ENCODE results near the gene ABHD5. TPM values are rescaled to one million over a fixed set of nuclear protein-coding genes. Genes with fewer than 3 reads are reported as not detected.
"Not testable (repeated sequence)": the region's sequence is repeated elsewhere in the genome, so short reads cannot be mapped to it uniquely, and the experiment has no call there.

The ABHD5 gene
- total and polyA plus RNA-seq, 12 donors = 6.5 to 40.1 (median 28.0) TPM

DNA sequence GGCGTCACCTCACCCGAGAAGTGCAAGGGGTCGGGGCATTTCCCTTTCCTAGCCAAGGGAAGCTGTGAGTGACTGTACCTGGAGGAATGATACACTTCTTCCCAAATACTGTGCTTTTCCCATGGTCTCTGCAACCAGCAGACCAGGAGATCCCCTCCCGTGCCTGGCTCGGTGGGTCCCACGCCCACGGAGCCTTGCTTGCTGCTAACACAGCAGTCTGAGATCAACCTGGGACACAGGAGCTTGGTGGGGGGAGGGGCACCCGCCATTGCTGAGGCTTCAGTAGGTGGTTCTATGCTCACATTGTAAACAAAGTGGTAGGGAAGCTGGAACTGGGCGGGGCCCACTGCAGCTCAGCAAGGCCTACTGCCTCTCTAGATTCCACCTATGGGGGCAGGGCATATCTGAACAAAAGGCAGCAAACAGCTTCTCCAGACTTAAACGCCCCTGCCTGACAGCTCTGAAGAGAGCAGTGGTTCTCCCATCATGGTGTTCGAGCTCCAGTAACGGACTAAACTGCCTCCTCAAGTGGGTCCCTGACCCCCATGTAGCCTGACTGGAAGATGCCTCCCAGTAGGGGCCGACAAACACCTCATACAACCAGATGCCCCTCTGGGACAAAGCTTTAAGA is 31.4 kb upstream of the ABHD5 start:
- 85 to 87% methylated on average over 13 of the region's 13 CpGs for WGBS, 2 donors
- intact Hi-C loops (cut with DNase I) = no loop called here
- no peak for ATAC-seq
- H3K9me3 ChIP-seq = peaks cover 0 to 14% (median 0%) of the 10 kb centered on the region in 11 donors
- H3K27me3 ChIP-seq = no peaks in the 10 kb centered on the region
- no peak for DNase-seq
- no peak overlapping the region for H3K4me3 ChIP-seq
- no peaks in the 10 kb centered on the region for H3K36me3 ChIP-seq
- H3K27ac ChIP-seq = no peak overlapping the region
- TF ChIP-seq, protein P1, sequence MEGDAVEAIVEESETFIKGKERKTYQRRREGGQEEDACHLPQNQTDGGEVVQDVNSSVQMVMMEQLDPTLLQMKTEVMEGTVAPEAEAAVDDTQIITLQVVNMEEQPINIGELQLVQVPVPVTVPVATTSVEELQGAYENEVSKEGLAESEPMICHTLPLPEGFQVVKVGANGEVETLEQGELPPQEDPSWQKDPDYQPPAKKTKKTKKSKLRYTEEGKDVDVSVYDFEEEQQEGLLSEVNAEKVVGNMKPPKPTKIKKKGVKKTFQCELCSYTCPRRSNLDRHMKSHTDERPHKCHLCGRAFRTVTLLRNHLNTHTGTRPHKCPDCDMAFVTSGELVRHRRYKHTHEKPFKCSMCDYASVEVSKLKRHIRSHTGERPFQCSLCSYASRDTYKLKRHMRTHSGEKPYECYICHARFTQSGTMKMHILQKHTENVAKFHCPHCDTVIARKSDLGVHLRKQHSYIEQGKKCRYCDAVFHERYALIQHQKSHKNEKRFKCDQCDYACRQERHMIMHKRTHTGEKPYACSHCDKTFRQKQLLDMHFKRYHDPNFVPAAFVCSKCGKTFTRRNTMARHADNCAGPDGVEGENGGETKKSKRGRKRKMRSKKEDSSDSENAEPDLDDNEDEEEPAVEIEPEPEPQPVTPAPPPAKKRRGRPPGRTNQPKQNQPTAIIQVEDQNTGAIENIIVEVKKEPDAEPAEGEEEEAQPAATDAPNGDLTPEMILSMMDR (IDR thresholded peaks at IDR 0.05) = no peak
- H3K4me1 ChIP-seq = no peaks in the 10 kb centered on the region

DNA sequence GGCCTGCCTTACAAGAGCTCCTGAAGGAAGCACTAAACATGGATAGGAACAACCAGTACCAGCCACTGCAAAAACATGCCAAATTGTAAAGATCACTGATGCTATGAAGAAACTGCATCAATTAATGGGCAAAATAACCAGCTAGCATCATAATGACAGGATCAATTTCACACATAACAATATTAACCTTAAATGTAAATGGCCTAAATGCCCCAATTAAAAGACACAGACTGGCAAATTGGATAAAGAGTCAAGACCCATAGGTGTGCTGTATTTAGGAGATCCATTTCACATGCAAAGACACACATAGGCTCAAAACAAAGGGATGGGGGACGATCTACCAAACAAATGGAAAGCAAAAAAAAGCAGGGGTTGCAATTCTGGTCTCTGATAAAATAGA is 29.4 kb upstream of the ABHD5 start:
- 81 to 88% methylated on average over 1 of the region's 1 CpG for WGBS, 2 donors
- H3K9me3 ChIP-seq = peaks cover 0 to 24% (median 0%) of the 10 kb centered on the region in 11 donors
- H3K27me3 ChIP-seq; intact Hi-C loops (cut with DNase I); H3K27ac ChIP-seq; ATAC-seq; DNase-seq; H3K36me3 ChIP-seq; H3K4me3 ChIP-seq; H3K4me1 ChIP-seq: not testable (repeated sequence)

DNA sequence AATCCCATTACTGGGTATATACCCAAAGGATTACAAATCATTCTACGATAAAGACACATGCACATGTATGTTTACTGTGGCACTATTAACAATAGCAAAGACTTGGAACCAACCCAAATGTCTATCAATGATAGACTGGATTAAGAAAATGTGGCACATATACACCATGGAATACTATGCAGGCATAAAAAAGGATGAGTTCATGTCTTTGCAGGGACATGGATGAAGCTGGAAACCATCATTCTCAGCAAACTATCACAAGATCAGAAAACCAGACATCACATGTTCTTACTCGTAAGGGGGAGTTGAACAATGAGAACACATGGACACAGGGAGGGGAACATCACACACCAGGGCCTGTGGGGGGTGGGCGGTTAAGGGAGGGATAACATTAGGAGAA is 25.7 kb upstream of the ABHD5 start:
- H3K27ac ChIP-seq; H3K4me3 ChIP-seq; H3K27me3 ChIP-seq; H3K4me1 ChIP-seq; ATAC-seq; H3K36me3 ChIP-seq; DNase-seq; intact Hi-C loops (cut with DNase I): not testable (repeated sequence)
- 94 to 95% methylated on average over 3 of the region's 3 CpGs for WGBS, 2 donors
- peaks cover 0 to 24% (median 0%) of the 10 kb centered on the region in 11 donors for H3K9me3 ChIP-seq

DNA sequence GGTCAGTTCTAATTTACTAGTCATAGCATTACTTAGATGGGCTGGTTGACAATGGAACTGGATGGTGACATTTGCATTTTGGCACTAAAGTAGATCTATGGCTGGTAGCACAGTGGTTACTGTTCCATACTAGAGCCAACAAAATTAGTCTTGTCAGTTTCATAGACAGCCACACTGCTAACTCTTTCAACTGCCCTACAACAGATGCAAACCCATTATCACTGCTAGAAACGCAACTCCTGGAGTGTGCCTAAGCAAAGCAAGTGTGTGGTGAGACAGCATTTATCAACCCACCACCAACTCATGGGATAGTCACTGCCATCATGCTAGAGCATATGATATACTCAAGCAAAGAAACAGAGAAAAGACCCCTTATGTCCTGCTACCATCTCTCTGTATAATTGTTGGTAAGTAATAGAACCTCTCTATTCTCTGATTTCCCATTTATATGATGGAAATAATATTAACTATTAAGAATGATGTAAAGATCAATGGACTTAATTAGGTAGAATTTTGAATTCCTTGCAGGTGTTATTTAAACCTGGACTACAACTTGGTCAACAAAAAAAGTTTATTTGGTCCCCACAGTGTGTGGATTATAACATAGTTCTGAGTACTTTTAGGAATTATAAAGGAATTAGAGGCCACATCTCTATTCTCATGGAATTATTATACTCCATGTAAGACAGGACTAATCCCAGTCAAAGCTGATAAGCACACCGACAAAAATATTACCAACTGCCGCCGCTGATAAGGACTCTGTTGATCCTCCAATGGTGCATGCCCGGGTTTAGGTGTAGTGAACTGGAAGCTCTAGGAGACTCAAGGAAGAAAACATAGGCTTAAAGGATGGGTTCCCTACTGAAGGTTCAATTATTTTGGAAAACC is 19.9 kb upstream of the ABHD5 start:
- DNase-seq (no peak), ATAC-seq (no peak)
- Histone ChIP-seq H3K4me3 (no peak overlapping the region), H3K9me3 (no peaks in the 10 kb centered on the region), H3K27me3 (no peaks in the 10 kb centered on the region), H3K36me3 (no peaks in the 10 kb centered on the region), H3K27ac (no peak overlapping the region), H3K4me1 (no peaks in the 10 kb centered on the region)
- WGBS, 2 donors = 70 to 73% methylated on average over 5 of the region's 5 CpGs
- TF ChIP-seq, protein P1 (IDR thresholded peaks at IDR 0.05) = no peak
- intact Hi-C loops (cut with DNase I) = no loop called here

DNA sequence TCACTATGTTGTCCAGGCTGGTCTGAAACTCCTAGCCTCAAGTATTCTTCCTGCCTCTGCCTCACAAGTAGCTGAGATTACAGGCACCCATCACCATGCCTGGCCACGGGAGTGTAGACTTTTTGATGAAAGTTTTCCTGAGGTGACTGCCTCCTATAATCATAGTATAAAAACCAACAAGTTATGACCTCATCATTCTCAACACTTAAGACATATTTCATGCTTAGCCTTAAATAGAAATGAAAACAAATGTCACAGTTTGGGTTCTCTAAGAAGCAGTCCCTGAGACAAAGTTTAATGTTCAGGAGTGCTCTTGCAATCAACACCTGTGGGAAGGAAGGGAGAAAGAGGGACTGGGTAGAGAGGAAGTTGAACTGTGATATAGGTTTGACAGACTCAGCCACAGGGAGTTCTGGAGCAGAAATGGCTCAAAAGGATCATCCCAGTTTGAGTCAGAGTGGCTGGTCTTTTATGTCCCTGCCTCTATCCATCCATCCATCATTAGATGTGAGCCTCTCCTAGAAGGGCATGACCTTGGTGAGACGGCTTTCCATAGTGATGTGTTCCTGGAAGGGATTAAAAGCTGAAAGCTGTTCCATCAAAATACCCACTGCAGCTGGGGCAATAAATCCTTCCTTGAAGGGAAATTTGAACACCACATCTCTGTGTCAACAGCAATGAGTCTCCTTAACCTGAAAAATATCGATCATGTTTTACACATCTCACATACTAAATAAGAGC is 16.2 kb upstream of the ABHD5 start:
- H3K36me3 ChIP-seq = no peaks in the 10 kb centered on the region
- no peaks in the 10 kb centered on the region for H3K27me3 ChIP-seq
- TF ChIP-seq, protein P1 (IDR thresholded peaks at IDR 0.05) = no peak
- ATAC-seq (no peak), DNase-seq (no peak)
- 79% methylated on average over 3 of the region's 3 CpGs for WGBS, 2 donors
- H3K27ac ChIP-seq = no peak overlapping the region
- H3K4me3 ChIP-seq = no peak overlapping the region
- H3K4me1 ChIP-seq = no peaks in the 10 kb centered on the region
- intact Hi-C loops (cut with DNase I) = no loop called here
- H3K9me3 ChIP-seq = peaks cover 0 to 8% (median 2%) of the 10 kb centered on the region in 11 donors
